HG02852 (cell line): ENCODE measurements around the gene ACOT8.
"Not testable (repeated sequence)": the region's sequence is repeated elsewhere in the genome, so short reads cannot be mapped to it uniquely, and the experiment has no call there.

Source experiments
- ATAC-seq: cut with Tn5 transposase; IDR thresholded peaks from one replicate; pipeline ENCODE4 v1.9.1; 2021; ENCODE audit warnings: mild to moderate bottlenecking, moderate library complexity; ENCODE audit not compliant: unreplicated experiment

Gene ACOT8

GRCh38 chr20:45888681-45889080 lies 31.5 kb upstream of the ACOT8 start:
- no peak for ATAC-seq

- ATAC-seq = no peak
These were observed 30.1 kb upstream of the ACOT8 start, which contains the start of gene SPATA25 for GRCh38 chr20:45887346-45887715. Gene SPATA25 (minus strand): TSS chr20:45887622. CDS start chr20:45887590, 32 bp downstream.

- no peak for ATAC-seq
These were observed 29.6 kb upstream of the ACOT8 start for GRCh38 chr20:45886590-45887345.

- ATAC-seq = no peak
These were observed 25.9 kb upstream of the ACOT8 start for GRCh38 chr20:45883100-45883469.

- no peak for ATAC-seq
These were observed 25.4 kb upstream of the ACOT8 start for GRCh38 chr20:45882469-45883099.

DNA sequence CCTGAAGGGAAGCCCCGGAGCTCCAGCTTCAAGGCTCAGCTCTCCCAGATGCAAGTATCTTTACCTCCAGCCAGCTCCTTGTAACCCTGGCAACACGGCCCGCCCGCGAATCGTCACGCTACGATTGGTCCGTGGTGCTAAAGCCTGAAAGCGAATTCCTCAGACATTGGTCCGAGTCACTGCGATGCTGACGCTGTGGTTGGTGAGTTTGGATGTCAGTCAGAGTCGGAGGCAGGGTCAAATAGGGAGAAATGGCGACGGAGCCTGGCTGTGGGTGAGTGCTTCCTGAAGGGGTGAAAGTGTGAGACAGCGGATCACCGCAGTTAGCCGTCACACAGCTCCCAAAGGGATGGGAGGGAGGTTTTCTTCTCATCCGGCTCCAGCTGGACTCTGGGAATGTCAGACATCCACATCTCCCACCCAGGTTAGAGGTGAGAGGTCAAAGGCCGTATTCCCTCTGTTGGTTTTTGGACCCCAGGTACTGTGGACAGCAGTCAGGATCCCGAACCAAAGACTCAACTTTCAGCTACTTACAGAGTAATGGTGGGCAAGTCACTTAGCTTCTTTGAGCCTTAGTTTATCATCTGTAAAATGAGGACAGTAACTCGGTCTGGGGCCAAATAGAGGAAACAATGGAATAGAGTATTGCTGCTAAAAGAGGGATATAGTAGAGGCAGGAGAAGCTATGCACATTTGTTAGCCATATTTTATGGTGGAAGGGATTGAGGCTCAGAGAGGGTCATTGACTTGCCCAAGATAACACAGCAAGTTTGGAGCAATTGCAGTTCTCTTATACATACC lies 24.0 kb upstream of the ACOT8 start, which contains the start of gene ZSWIM1:
ZSWIM1 (plus strand) TSS at position 240 of the 801 bp plus-strand sequence. CDS start 1,366 bp downstream, outside the sequence.
- ATAC-seq = peak; percentile 97

DNA sequence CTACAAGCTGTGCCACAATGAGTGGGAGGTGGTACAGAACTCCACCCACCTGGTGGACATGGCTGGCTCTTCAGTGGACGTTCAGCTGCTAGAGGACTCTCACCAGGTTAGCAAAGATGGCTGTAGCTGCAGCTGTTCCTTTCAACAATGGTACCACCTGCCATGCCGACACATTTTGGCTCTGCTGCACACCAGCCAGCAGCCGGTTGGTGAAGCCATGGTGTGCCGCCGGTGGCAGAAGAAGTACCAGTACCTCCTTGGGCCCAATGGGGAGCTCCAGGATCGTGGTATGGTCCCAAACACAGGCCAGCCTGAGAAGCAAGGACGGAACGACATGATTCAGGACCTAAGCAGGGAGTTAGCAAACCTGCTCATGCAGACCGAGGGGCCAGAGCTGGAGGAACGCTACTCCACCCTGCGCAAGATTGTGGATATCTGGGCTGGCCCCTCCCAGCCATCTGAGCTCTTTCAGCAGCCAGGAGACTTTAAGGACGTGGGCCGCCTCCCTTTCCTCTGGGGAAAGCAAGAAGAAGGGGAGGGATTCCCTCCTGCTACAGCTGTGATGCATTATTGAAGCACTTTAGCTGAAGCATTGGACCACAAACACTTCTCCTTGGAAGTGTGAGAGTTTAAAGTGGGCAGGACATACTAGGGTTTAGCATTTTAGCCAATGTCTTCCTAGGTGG lies 21.0 kb upstream of the ACOT8 start:
- ATAC-seq = no peak

GRCh38 chr20:45874576-45874975 lies 17.4 kb upstream of the ACOT8 start:
- no peak for ATAC-seq

DNA sequence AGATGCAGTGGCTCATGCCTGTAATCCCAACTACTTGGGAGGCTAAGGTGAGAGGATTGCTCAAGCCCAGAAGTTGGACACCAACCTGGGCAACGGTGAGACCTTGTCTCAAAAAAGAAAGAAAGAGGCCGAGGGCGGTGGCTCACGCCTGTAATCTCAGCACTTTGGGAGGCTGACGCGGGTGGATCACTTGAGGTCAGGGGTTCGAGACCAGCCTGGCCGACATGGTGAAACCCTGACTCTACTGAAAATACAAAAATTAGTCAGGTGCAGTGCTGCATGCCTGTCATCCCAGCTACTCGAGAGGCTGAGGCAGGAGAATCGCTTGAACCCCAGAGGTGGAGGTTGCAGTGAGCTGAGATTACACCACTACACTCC lies 16.9 kb upstream of the ACOT8 start:
- not testable (repeated sequence) for ATAC-seq

GRCh38 chr20:45873409-45874103 lies 16.4 kb upstream of the ACOT8 start:
- no peak for ATAC-seq

- ATAC-seq = no peak
These were observed 15.4 kb upstream of the ACOT8 start for GRCh38 chr20:45872626-45873025.

DNA sequence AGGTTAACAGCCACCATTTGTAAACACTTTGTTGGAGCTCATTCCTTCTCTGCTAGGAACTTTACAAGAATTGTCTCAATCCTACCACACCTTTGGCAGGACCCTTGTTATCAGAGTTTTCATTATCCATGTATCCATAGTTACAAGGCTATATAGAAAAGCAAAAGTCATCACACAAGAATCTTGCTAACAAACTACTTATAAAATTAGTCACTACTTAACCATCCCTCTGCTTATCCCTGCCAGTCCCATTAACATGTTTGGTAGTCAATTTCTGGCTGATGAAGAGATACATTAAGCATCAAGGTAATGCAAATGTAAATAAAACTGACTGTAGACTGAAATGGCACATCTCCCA lies 10.6 kb upstream of the ACOT8 start:
- ATAC-seq = no peak

DNA sequence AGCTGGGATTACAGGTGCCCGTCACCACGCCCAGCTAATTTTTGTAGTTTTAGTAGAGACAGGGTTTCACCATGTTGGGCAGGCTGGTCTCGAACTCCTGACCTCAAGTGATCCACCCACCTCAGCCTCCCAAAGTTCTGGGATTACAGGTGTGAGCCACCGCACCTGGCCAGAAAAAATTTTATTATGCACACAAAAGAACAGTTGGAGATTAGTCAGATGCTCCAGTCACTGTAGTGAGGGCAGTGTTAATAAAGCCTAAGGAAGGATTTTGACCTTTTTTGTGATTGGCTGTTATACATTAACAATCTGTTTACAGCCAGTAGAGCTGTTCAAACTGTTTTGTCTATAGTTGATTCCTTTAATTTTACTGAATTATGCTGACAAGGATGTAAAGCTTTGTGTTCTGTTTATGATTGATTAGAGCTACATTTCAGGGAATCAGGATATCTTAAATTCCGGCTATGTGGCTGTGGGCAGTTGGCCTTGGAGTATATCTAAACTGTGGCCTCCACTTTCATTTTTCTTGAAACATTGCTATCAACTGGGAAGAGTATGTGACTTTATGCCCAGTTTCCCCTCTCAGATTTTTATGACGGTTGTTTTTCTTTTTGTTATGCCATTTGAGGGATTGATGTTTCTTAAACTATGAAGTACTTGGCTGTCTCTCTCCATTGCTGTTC lies 10.1 kb upstream of the ACOT8 start:
- no peak for ATAC-seq

DNA sequence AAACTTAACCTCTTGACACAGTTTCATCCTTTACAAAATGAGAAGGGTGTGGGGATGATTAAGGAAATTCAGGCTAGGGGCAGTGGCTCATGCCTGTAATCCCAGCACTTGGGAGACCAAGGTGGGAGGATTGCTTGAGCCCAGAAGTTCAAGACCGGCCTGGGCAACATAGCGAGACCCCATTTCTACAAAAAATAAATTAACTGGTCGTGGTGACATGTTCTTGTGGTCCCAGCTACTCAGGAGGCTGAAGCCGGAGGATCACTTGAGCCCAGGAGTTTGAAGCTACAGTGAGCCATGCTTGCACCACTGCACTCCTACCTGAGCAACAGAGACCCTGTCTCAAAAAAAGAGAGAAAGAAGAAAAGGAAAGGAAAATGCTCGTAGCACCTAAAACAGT lies 9.3 kb upstream of the ACOT8 start:
- no peak for ATAC-seq

- ATAC-seq = no peak
These were observed 6.6 kb upstream of the ACOT8 start for GRCh38 chr20:45863543-45864470.

GRCh38 chr20:45861221-45862075 lies 4.3 kb upstream of the ACOT8 start:
- ATAC-seq = no peak

DNA sequence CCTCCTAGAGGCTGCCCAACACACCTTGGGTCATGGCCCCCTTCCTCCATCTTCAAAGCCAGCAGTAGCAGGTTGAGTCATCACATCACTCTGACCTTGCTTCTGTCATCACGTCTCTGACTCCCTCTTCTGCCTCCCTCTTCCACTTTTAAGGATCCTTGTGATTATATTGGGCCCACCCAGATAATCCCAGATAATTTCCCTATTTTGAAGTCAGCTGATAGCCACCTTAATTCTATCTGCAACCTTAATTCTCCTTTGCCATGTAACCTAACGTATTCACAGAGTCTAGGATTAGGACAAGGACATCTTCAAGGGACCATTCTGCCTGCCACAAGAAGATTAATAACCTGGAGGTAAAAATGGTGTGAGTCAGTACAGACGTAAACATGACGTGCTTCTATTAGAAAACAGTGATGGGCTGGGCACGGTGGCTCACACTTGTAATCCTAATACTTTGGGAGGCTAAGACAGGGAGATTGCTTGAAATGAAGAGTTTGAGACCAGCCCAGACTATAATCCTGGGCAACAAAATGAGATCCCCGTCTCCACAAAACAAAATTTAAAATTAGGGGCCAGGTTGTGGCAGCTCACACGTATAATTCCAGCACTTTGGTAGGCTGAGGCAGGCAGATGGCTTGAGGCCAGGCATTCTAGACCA lies 3.5 kb upstream of the ACOT8 start:
- no peak for ATAC-seq

DNA sequence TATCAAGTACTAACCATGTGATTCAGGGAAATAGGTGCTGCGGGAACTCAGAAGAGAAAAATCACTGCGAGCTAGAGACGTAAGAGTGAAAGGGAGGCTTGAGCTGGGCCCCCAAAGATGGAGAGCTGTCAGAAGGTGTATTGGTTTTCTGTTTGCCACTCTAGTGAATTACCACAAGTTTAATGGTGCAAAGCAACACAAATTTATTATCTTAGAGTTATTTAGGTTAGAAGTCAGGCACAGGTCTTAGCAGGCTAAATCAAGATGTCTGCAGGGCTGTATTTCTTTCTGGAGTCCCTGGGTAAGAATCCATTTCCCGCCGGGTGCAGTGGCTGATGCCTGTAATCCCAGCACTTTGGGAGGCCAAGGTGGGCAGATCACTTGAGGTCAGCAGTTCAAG lies 2.7 kb upstream of the ACOT8 start:
- no peak for ATAC-seq
